VCaP (cell line): ENCODE measurements around the gene PAM.

Experiments
- H3K27ac ChIP-seq: fragments of 450-650 bp; 2 replicates; pipeline ENCODE4 v1.5.1; 2017
- TF ChIP-seq, protein P1 (sequence below): fragments of 450-650 bp; conservative IDR thresholded peaks from 2 replicates; pipeline ENCODE4 v1.5.1; 2017; ENCODE audit warnings: mild to moderate bottlenecking, moderate library complexity

PAM gene

DNA sequence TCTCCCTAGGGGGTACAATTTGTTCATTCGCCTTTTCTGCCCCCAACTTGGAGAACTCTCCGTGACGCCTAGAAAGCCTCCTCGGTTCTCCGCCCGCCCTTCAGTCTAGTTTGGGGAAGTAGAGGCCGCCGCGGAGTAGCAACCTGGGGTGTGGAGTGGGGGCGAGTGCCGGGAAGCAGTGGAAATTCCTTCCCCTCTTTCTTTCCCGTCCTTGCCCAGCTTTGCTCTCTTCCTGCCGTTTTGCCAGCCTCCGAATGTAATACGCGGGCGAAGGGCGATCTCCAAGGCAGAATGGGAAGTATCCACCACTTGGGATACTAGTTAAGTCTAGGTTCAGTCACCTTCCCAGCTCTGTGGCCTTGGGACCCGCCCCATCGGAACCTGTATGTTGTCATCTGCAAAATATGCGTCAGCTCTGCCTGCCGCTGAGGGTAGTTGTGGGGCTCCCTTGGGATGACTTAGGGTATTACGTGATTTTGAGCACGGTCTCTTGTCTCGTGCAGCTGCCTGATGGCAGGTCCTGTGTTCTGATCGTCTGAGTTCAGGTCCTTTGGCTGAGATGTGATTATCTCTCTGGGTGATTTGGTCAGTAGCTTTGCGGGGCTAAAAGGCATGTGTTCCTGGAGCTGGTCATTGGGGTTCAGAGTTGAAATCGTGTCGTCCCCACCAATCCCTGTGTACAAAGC lies 724 bp downstream of the PAM start:
- peak overlapping the region; percentile 53; the same call in 1 of the 2 replicates for H3K27ac ChIP-seq

DNA sequence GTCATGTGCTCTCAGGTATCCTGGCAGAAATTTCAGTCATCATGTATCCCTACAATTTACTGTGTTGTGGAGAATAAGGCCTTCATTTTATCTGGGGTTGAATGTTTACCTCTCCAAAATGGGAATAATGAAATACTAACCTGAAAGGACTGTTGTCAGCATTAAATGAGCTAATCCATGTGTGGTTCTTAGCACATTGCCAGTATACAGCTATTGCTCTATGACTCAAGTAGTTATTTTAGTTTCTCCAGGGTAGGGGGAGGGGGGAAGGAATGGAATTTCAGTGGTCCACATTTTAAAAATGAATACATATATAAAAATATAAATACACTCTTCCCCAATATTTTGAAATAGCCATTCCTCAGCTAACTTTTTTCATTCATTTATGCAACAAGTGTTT lies 3.5 kb downstream of the PAM start:
- no peak overlapping the region for H3K27ac ChIP-seq
- TF ChIP-seq, protein P1, sequence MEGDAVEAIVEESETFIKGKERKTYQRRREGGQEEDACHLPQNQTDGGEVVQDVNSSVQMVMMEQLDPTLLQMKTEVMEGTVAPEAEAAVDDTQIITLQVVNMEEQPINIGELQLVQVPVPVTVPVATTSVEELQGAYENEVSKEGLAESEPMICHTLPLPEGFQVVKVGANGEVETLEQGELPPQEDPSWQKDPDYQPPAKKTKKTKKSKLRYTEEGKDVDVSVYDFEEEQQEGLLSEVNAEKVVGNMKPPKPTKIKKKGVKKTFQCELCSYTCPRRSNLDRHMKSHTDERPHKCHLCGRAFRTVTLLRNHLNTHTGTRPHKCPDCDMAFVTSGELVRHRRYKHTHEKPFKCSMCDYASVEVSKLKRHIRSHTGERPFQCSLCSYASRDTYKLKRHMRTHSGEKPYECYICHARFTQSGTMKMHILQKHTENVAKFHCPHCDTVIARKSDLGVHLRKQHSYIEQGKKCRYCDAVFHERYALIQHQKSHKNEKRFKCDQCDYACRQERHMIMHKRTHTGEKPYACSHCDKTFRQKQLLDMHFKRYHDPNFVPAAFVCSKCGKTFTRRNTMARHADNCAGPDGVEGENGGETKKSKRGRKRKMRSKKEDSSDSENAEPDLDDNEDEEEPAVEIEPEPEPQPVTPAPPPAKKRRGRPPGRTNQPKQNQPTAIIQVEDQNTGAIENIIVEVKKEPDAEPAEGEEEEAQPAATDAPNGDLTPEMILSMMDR: no peak

More for the DNA sequence above, 724 bp downstream of the PAM start:
- TF ChIP-seq, protein P1: no peak

DNA sequence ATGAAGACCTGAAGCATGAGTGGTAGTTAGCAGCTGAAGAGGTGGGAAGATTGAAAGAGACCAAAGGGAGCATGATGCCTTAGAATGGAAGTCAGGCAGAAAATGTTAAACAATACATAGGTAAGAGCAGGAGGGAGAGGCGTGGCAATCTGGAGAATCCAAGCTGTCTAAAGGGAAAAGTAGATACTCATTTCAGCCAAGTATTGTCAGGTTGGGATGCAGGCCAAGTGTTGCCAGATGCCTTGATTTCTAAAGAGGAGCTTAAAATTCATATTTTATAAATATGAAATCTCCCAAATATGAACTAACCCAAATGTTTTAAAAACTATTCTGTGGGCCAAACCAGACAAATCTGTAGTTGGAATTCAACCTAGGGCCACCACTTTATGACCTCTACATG lies 4.2 kb downstream of the PAM start:
- TF ChIP-seq, protein P1: no peak
- H3K27ac ChIP-seq: no peak overlapping the region

DNA sequence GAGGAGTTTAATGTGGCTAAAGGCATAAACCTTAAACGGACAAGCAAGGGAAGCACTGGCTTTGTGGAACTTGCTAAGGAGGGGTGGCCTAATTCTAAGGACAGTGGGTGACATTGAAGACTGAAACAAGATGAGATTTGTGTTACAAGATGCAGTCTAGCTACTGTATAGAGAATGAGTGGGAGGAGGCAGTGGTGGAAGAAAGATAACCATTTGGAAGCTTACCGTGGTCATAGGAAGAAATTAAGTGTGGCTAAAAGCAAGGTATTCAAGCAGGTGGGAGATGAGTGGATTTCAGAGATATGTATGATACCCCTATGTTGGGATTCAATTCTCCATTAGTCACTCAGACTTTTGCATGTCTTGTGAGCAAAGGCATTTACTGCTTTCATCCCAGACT lies 4.6 kb downstream of the PAM start:
- TF ChIP-seq, protein P1: no peak

DNA sequence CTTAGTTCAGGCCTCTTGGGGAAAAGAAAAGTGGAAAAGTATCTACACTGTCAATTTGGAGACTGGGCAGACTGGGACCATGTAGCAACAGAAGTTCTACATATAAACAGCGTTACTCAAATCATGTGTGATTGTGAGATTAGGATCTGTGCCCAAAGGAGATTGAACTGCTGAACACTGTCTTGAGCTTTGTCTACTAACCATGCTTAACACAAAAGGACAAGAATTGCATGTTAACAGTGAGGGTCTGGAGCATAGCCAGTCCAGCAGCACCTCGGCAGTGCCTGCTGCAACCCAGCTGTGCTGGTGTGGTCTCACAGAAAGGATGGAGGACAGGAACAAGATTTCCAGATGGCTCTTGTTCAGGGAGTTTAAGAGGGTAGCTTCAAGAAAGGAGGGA lies 5.7 kb downstream of the PAM start:
- H3K27ac ChIP-seq: no peak overlapping the region
- TF ChIP-seq, protein P1: no peak

More for the DNA sequence above, 4.6 kb downstream of the PAM start:
- H3K27ac ChIP-seq: no peak overlapping the region

DNA sequence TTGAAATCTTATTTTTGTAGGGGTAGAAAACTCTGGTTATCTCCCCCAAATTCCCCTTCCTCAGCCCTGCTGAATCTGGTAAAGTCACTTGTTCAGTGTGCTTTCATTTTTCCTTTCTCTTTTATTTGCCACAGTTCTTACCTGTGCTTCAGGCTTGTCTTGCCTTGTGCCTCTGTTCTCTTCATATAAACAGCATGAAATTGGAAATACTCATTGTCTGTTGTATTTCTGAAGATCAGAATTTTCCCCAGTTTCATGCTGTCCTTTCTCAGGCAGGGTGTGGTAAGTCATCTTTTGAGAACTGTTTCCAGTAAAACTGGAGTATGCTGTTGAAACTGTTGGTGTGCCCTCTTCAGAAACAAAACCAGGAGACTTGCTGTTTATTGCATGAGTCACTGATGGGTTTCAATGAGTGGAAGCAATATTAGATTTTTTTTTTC lies 7.0 kb downstream of the PAM start:
- H3K27ac ChIP-seq: no peak overlapping the region

DNA sequence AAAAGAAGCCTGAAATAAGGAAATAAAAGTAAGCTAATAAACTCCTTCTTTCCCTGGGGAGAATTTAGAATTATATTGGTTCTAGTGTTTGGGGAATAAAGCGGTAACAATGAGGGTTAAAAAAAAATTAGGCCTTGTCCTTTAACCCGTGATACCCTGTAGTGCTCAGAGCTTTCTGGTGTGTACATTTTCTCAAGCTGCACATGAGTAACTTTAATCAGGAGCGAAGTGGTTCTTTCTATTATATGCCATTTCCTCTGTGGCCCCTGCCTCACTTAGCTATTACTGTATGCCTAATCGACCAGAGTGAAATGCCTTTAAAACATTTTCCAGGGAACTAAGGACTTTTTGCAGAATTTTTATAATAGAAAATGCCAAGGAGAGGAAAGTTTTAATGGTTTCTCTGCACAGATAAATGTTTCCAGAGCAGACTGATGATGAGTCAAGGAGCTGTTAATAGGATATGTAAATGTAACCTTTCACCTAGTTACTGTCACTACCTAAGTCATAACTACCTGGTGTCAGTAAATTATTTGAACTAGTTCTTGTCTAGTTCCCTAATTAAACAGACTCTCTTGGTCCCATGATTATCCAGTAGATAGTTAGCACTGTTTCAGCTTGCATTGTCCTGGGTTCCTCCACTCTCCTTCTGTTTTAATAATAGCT lies 7.6 kb downstream of the PAM start:
- TF ChIP-seq, protein P1: no peak
- H3K27ac ChIP-seq: no peak overlapping the region

More for the DNA sequence above, 7.0 kb downstream of the PAM start:
- TF ChIP-seq, protein P1: no peak
